GM23338 (cell line): ENCODE data around the gene C1orf116.

Source experiments
- CREB1 ChIP-seq: fragments of 250-450 bp; sonication (Bioruptor Pico); IDR thresholded peaks from 2 replicates; pipeline ENCODE4 v1.5.0; 2020; ENCODE audit warnings: low read depth, mild to moderate bottlenecking, moderate library complexity
- ETS1 ChIP-seq: IDR thresholded peaks from 2 replicates; pipeline ENCODE4 v1.6.1; 2016; ENCODE audit warnings: antibody characterized with exemption
- EZH2 ChIP-seq: fragments of 200-600 bp; sonication (generic); IDR thresholded peaks from one replicate; pipeline ENCODE4 v1.8.0; 2017; ENCODE audit warnings: antibody characterized with exemption, mild to moderate bottlenecking, low read depth; ENCODE audit not compliant: unreplicated experiment
- EZH2phosphoT487 ChIP-seq: fragments of 200-600 bp; sonication (generic); IDR thresholded peaks from one replicate; pipeline ENCODE4 v1.8.1; 2018; ENCODE audit warnings: antibody characterized with exemption; ENCODE audit not compliant: unreplicated experiment
- JUNB ChIP-seq: IDR thresholded peaks from one replicate; pipeline ENCODE4 v1.6.1; 2016; ENCODE audit warnings: antibody characterized with exemption; ENCODE audit not compliant: unreplicated experiment
- NANOG ChIP-seq: IDR thresholded peaks from 2 replicates; pipeline ENCODE4 v1.6.1; 2016; ENCODE audit warnings: antibody characterized with exemption, borderline replicate concordance
- POLR2AphosphoS5 ChIP-seq: IDR thresholded peaks from 2 replicates; pipeline ENCODE4 v1.6.1; 2016; ENCODE audit warnings: antibody characterized with exemption, low read depth
- REST ChIP-seq: IDR thresholded peaks from one replicate; pipeline ENCODE4 v1.6.1; 2018; ENCODE audit warnings: antibody characterized with exemption; ENCODE audit not compliant: unreplicated experiment
- STAT1 ChIP-seq: IDR thresholded peaks from one replicate; pipeline ENCODE4 v1.6.1; 2016; ENCODE audit warnings: antibody characterized with exemption; ENCODE audit not compliant: unreplicated experiment
- ZNF331 ChIP-seq: fragments of 250-450 bp; sonication (Bioruptor Pico); IDR thresholded peaks from 2 replicates; pipeline ENCODE4 v1.5.0; 2020; ENCODE audit warnings: low read depth, mild to moderate bottlenecking, moderate library complexity
- TF ChIP-seq, protein P1 (sequence below), 2 experiments: fragments of 200-600 bp in 1 of 2; sonication (generic) in 1 of 2; conservative IDR thresholded peaks; 2 replicates each; pipeline versions ENCODE4 v1.5.1 to v1.6.1; 2016 to 2017; ENCODE audit warnings: antibody characterized with exemption in 2 of 2, low read depth in 2 of 2, mild to moderate bottlenecking in 2 of 2, moderate library complexity in 1 of 2
- TF ChIP-seq, protein P2 (sequence below): fragments of 250-450 bp; sonication (Bioruptor Pico); IDR thresholded peaks from 2 replicates; pipeline ENCODE4 v1.5.0; 2020; ENCODE audit warnings: mild to moderate bottlenecking, moderate library complexity

- TF ChIP-seq, protein P1, sequence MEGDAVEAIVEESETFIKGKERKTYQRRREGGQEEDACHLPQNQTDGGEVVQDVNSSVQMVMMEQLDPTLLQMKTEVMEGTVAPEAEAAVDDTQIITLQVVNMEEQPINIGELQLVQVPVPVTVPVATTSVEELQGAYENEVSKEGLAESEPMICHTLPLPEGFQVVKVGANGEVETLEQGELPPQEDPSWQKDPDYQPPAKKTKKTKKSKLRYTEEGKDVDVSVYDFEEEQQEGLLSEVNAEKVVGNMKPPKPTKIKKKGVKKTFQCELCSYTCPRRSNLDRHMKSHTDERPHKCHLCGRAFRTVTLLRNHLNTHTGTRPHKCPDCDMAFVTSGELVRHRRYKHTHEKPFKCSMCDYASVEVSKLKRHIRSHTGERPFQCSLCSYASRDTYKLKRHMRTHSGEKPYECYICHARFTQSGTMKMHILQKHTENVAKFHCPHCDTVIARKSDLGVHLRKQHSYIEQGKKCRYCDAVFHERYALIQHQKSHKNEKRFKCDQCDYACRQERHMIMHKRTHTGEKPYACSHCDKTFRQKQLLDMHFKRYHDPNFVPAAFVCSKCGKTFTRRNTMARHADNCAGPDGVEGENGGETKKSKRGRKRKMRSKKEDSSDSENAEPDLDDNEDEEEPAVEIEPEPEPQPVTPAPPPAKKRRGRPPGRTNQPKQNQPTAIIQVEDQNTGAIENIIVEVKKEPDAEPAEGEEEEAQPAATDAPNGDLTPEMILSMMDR (conservative IDR thresholded peaks at IDR 0.05; ENCODE audit: low read depth in 2 of 2), result no peak
- TF ChIP-seq REST (no peak), EZH2 (no peak), POLR2AphosphoS5 (no peak), EZH2phosphoT487 (no peak), ETS1 (no peak), NANOG (no peak), STAT1 (no peak), CREB1 (no peak), ZNF331 (no peak), JUNB (no peak)
- TF ChIP-seq, protein P2, sequence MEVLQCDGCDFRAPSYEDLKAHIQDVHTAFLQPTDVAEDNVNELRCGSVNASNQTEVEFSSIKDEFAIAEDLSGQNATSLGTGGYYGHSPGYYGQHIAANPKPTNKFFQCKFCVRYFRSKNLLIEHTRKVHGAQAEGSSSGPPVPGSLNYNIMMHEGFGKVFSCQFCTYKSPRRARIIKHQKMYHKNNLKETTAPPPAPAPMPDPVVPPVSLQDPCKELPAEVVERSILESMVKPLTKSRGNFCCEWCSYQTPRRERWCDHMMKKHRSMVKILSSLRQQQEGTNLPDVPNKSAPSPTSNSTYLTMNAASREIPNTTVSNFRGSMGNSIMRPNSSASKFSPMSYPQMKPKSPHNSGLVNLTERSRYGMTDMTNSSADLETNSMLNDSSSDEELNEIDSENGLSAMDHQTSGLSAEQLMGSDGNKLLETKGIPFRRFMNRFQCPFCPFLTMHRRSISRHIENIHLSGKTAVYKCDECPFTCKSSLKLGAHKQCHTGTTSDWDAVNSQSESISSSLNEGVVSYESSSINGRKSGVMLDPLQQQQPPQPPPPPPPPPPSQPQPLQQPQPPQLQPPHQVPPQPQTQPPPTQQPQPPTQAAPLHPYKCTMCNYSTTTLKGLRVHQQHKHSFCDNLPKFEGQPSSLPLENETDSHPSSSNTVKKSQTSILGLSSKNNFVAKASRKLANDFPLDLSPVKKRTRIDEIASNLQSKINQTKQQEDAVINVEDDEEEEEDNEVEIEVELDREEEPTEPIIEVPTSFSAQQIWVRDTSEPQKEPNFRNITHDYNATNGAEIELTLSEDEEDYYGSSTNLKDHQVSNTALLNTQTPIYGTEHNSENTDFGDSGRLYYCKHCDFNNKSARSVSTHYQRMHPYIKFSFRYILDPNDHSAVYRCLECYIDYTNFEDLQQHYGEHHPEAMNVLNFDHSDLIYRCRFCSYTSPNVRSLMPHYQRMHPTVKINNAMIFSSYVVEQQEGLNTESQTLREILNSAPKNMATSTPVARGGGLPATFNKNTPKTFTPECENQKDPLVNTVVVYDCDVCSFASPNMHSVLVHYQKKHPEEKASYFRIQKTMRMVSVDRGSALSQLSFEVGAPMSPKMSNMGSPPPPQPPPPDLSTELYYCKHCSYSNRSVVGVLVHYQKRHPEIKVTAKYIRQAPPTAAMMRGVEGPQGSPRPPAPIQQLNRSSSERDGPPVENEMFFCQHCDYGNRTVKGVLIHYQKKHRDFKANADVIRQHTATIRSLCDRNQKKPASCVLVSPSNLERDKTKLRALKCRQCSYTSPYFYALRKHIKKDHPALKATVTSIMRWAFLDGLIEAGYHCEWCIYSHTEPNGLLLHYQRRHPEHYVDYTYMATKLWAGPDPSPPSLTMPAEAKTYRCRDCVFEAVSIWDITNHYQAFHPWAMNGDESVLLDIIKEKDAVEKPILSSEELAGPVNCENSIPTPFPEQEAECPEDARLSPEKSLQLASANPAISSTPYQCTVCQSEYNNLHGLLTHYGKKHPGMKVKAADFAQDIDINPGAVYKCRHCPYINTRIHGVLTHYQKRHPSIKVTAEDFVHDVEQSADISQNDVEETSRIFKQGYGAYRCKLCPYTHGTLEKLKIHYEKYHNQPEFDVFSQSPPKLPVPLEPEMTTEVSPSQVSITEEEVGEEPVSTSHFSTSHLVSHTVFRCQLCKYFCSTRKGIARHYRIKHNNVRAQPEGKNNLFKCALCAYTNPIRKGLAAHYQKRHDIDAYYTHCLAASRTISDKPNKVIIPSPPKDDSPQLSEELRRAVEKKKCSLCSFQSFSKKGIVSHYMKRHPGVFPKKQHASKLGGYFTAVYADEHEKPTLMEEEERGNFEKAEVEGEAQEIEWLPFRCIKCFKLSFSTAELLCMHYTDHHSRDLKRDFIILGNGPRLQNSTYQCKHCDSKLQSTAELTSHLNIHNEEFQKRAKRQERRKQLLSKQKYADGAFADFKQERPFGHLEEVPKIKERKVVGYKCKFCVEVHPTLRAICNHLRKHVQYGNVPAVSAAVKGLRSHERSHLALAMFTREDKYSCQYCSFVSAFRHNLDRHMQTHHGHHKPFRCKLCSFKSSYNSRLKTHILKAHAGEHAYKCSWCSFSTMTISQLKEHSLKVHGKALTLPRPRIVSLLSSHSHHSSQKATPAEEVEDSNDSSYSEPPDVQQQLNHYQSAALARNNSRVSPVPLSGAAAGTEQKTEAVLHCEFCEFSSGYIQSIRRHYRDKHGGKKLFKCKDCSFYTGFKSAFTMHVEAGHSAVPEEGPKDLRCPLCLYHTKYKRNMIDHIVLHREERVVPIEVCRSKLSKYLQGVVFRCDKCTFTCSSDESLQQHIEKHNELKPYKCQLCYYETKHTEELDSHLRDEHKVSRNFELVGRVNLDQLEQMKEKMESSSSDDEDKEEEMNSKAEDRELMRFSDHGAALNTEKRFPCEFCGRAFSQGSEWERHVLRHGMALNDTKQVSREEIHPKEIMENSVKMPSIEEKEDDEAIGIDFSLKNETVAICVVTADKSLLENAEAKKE (CRISPR knock-in tag), result no peak
These were observed 26.5 kb downstream of the C1orf116 start for GRCh38 chr1:207006083-207006482.
